Measurements from ENCODE around the gene RPS16. TPM values are rescaled to one million over a fixed set of nuclear protein-coding genes. Genes with fewer than 3 reads are reported as not detected.

Gene RPS16
- total and polyA plus RNA-seq, 2 of the 13 experiments (the other 11 are each of a cell fraction or from before 2014, with no cell fraction given) = 488 to 2,583 TPM

DNA sequence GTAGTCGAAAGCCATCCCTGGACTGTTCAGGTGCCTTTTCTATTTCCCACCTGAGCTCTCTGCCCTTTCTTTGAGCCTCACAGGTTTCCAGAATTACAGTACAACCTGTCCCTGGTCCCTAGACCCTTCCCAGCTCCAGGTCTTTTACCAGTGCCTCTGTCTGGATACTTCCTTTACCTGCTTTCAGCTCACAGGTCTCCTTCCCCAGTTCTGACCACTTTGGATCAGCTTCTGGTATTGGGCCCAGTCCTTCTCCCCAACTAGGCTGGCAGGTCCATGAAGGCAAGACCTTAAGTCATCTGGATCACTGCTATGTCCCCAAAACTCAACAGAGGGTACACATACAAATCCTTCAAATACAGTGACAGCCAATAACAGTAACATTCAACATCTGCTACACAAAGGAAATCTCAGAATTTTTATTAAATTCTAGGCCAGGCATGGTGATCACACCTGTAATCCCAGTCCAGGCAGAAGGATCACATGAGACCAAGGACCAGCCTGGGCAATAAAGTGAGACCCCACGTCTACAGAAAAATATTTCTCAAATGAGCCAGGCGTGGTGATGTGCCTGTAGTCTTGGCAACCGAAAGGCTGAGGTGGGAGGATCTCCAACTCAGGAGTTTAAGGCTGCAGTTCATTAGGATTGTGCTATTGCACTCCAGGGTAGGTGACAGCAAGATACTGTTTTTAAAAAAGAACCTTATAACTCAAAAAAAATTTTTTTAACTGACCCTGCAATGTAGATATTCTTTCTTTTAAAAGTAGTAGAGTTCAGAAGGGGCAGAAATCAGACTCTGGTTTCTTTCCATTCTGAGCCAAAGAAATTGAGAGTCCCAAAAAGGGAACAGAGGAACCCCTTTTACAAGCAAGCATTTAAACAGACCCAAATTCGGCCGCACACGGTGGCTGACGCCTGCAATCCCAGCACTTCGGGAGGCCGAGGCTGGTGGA lies 1.3 kb downstream of the RPS16 start:
- Histone ChIP-seq H3K36me3 (replicated peaks in 1 of 2; ENCODE audit: control insufficient read depth in 1 of 2, insufficient read depth in 2 of 2, low read length in 2 of 2) (peaks cover 11 to 26% of the 10 kb centered on the region in 2 experiments), H3K79me2 (ENCODE audit: insufficient read depth, low read length) (peaks cover 24% of the 10 kb centered on the region), H3K4me2 (ENCODE audit: low read depth, low read length) (peak overlapping the region; percentile 90), H3K4me3 (replicated peaks in 1 of 3; ENCODE audit: insufficient read depth in 1 of 3, low read depth in 2 of 3, low read length in 3 of 3) (peak overlapping the region; percentile 91 to 100 (median 99)), H3K27me3 (ENCODE audit: control insufficient read depth in 1 of 2, insufficient read depth in 2 of 2, low read length in 2 of 2) (no peaks in the 10 kb centered on the region; a peak in 1 of 5 replicates), H3K9me3 (ENCODE audit: low read length) (no peaks in the 10 kb centered on the region), H3K9ac (ENCODE audit: insufficient read depth, low read depth, low read length) (peak overlapping the region; percentile 99), H3K4me1 (ENCODE audit: insufficient read depth, low read length) (peaks cover 76% of the 10 kb centered on the region), H2AFZ (ENCODE audit: low read length) (no peak overlapping the region), H3K27ac (ENCODE audit: extremely low read length, insufficient read depth, low read length) (peak overlapping the region; percentile 83), H4K20me1 (ENCODE audit: insufficient read depth, low read length) (peaks cover 29% of the 10 kb centered on the region)
- POLR2A ChIA-PET = interaction anchor here (0.8 to 1.8 kb wide), 16 partner anchors 9 to 105 kb away, joined by 3 to 78 read pairs (median 13); partner anchors contain the start of genes EID2, EID2B, MED29 and PAF1
- WGBS (ENCODE audit: low lambda C conversion rate) = 28% methylated on average over 10 of the region's 10 CpGs
- BruUV-seq (replicated peaks) = no TSS peak
- in situ Hi-C loops (cut with HindIII; ENCODE audit: extremely low pct_ligation_motif_present, low pct_unique_long_range_greater_than_20kb) (no loop called here), intact Hi-C loops (cut with micrococcal nuclease; ENCODE audit: unreplicated experiment) (no loop called here)
- FAIRE-seq = no peak
- no peak for DNase-seq (ENCODE audit: low spot score)
- CTCF ChIA-PET (ENCODE audit: low intra/inter-chr PET ratio, low total read pairs) = no interaction called here
- no peak for ATAC-seq
- TF ChIP-seq POLR2AphosphoS5 (IDR thresholded peaks at IDR 0.05; ENCODE audit: low read depth, low read length) (peak; percentile 29; the same call in 1 of the 2 replicates), LCORL (IDR thresholded peaks at IDR 0.05) (no peak), LCORL (CRISPR knock-in tag; IDR thresholded peaks at IDR 0.05) (0 out of 2 replicates have a peak, but pooled peaks have one; percentile 4), SYNCRIP (IDR thresholded peaks at IDR 0.05; ENCODE audit: insufficient read depth, low read depth, low read length) (no peak), GATA4 (IDR thresholded peaks at IDR 0.05; ENCODE audit: borderline replicate concordance, low read depth) (no peak), ZNF841 (CRISPR knock-in tag; IDR thresholded peaks at IDR 0.05; ENCODE audit: borderline replicate concordance) (no peak)
- TF ChIP-seq, protein P1, sequence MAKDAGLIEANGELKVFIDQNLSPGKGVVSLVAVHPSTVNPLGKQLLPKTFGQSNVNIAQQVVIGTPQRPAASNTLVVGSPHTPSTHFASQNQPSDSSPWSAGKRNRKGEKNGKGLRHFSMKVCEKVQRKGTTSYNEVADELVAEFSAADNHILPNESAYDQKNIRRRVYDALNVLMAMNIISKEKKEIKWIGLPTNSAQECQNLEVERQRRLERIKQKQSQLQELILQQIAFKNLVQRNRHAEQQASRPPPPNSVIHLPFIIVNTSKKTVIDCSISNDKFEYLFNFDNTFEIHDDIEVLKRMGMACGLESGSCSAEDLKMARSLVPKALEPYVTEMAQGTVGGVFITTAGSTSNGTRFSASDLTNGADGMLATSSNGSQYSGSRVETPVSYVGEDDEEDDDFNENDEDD (CRISPR knock-in tag; IDR thresholded peaks at IDR 0.05; ENCODE audit: borderline replicate concordance) = no peak
- TF ChIP-seq, protein P2, sequence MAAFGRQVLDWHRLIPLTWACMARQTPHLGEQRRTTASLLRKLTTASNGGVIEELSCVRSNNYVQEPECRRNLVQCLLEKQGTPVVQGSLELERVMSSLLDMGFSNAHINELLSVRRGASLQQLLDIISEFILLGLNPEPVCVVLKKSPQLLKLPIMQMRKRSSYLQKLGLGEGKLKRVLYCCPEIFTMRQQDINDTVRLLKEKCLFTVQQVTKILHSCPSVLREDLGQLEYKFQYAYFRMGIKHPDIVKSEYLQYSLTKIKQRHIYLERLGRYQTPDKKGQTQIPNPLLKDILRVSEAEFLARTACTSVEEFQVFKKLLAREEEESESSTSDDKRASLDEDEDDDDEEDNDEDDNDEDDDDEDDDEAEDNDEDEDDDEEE (CRISPR knock-in tag; IDR thresholded peaks at IDR 0.05) = no peak

All from HepG2 (cell line).